ENCODE results near the gene CNOT10. TPM values are rescaled to one million over a fixed set of nuclear protein-coding genes. Genes with fewer than 3 reads are reported as not detected.
"Not testable (repeated sequence)": the region's sequence is repeated elsewhere in the genome, so short reads cannot be mapped to it uniquely, and the experiment has no call there.

Gene CNOT10
- total and polyA plus RNA-seq, 2 experiments from 2014 or later: 22.2 to 30.5 TPM

- no peaks in the 10 kb centered on the region for H3K27me3 ChIP-seq
- no peak for TF ChIP-seq CTCF (IDR thresholded peaks at IDR 0.05; ENCODE audit: low read depth, low read length)
- H3K4me1 ChIP-seq (ENCODE audit: low read depth): peaks cover 13% of the 10 kb centered on the region
- H3K36me3 ChIP-seq: no peaks in the 10 kb centered on the region
- H3K4me3 ChIP-seq: no peak overlapping the region
- H3K27ac ChIP-seq: no peak overlapping the region
- no peak for DNase-seq (ENCODE audit: low read depth in 1 of 2, low spot score in 1 of 2)
- H3K9me3 ChIP-seq (ENCODE audit: low read depth): no peaks in the 10 kb centered on the region
Observed at GRCh38 chr3:32797776-32798175, 112.8 kb downstream of the CNOT10 start.

DNA sequence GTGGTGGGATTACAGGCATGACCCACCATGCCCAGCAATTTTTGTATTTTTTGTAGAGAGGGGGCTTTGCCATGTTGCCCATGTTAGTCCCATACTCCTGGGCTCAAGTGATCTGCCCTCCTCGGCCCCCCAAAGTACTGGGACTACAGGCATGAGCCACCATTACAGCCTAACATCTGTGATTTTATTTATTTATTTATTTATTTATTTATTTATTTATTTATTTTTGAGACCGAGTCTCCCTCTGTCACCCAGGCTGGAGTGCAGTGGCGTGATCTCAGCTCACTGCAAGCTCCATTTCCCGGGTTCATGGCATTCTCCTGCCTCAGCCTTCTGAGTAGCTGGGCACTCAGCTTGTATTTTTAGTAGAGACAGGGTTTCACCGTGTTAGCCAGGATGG is 116.5 kb downstream of the CNOT10 start:
- not testable (repeated sequence) for H3K9me3 ChIP-seq (ENCODE audit: low read depth); H3K4me3 ChIP-seq; H3K27me3 ChIP-seq; DNase-seq (ENCODE audit: low read depth in 1 of 2, low spot score in 1 of 2); H3K36me3 ChIP-seq; H3K4me1 ChIP-seq (ENCODE audit: low read depth); H3K27ac ChIP-seq

DNA sequence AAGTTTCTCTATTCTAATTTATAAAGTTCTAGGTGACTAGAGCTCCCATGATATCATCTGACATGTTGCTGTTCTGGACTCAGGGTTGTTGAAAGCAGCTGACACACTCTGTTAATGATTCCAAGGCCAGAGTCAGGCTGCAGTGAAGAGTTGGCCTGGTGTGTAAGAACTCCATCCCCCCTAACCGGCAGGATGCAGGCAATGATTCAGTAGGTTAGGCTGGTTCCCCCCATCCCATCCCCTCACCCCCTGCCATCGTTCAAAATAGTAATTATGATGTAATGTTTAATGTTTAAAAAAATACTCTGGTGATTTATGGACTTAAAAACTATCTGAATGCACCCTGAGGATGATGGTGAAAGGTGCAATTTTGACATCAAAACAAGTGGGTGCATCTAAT is 128.2 kb downstream of the CNOT10 start:
- no peak for TF ChIP-seq CTCF (IDR thresholded peaks at IDR 0.05; ENCODE audit: low read depth, low read length)
- Histone ChIP-seq H3K4me3 (no peak overlapping the region), H3K27ac (no peak overlapping the region)

GRCh38 chr3:32814361-32814760 is 129.4 kb downstream of the CNOT10 start:
- H3K4me3 ChIP-seq: no peak overlapping the region

More for the DNA sequence above, 128.2 kb downstream of the CNOT10 start:
- Histone ChIP-seq H3K36me3 (no peaks in the 10 kb centered on the region), H3K27me3 (no peaks in the 10 kb centered on the region), H3K9me3 (ENCODE audit: low read depth) (no peaks in the 10 kb centered on the region), H3K4me1 (ENCODE audit: low read depth) (peaks cover 18% of the 10 kb centered on the region)
- DNase-seq (ENCODE audit: low read depth in 1 of 2, low spot score in 1 of 2): peak in 1 of 2 donors; percentile 32

DNA sequence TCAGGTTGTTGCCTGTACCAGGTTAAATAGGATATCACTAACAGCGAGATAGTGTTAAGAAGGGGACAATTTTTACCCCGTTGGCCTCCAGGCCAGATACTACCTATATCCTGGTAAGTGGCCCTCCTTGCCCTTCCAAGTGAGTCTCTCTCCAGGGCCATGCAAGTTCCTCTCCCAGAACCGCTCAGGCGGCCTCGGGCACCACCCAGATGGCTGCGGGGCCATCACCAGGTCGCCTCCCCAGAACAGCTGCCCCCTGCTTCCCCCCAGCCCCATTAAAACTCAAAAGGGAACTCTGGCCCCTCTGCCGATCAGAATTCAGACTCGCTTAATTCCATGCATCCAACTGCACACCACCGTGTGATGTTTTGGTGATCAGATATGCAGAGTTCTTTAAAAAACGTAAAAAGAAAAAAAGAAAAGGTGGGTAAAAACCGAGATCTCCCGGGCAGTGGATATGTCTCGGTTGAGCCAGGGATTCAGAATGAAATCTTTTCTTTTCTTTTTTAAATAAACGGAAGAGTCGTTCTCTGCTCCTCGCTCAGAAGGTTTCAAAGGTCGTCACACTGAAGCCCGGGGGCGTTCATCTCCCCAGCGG is 131.0 kb downstream of the CNOT10 start:
- Histone ChIP-seq H3K36me3 (no peaks in the 10 kb centered on the region), H3K9me3 (ENCODE audit: low read depth) (no peaks in the 10 kb centered on the region), H3K27ac (peak overlapping the region; percentile 87), H3K27me3 (no peaks in the 10 kb centered on the region), H3K4me3 (peak overlapping the region; percentile 48), H3K4me1 (ENCODE audit: low read depth) (peaks cover 27% of the 10 kb centered on the region)
- DNase-seq (ENCODE audit: low read depth in 1 of 2, low spot score in 1 of 2): peak in 1 of 2 donors; percentile 42
- no peak for TF ChIP-seq CTCF (IDR thresholded peaks at IDR 0.05; ENCODE audit: low read depth, low read length)

More at GRCh38 chr3:32814361-32814760, 129.4 kb downstream of the CNOT10 start:
- no peak for DNase-seq (ENCODE audit: low read depth in 1 of 2, low spot score in 1 of 2)
- H3K27me3 ChIP-seq: no peaks in the 10 kb centered on the region
- TF ChIP-seq CTCF (IDR thresholded peaks at IDR 0.05; ENCODE audit: low read depth, low read length): no peak
- no peaks in the 10 kb centered on the region for H3K36me3 ChIP-seq
- no peak overlapping the region for H3K27ac ChIP-seq
- no peaks in the 10 kb centered on the region for H3K9me3 ChIP-seq (ENCODE audit: low read depth)
- peaks cover 18% of the 10 kb centered on the region for H3K4me1 ChIP-seq (ENCODE audit: low read depth)

DNA sequence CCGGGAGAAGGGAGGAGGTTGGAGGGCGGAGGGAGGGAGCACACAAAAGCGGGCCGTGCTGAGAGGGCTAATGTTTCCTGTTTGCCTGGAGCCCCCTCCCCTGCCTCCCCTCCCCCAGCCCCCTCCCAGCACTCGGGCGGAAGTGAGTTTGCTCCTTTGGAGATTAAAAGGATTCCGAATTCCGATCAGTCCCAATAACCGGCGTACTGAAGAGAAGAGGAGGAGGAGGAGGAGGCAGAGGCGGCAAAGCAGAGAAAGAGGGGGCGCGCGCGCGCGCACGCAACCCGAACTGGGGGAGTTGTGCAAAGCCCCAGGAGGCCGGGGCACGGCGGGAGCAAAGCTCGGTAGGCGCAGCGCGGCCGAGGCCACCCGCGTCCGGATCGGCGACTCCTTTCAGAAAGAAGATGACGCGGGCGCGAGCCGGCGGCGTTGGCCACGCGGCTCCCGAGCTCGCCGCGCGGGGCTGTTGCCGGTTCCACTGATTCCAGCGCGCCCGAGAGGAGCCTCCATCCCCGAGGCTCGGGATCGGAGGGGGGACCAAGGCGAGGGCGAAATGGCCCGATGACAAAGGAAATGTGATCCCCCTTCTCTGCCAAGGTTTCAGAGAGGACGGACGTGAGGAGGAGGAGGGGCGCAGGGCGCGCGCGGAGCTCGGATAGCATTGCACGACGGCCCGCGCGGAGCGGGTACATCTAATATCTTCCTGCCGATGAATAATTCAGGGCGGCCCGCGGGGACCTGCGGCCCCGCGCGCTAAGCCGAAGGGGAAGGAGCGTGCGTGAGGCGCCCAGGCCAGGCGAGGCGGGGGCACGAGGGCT is 131.7 kb downstream of the CNOT10 start:
- peaks cover 32% of the 10 kb centered on the region for H3K4me1 ChIP-seq (ENCODE audit: low read depth)
- H3K36me3 ChIP-seq: no peaks in the 10 kb centered on the region
- TF ChIP-seq CTCF (IDR thresholded peaks at IDR 0.05; ENCODE audit: low read depth, low read length): no peak
- no peaks in the 10 kb centered on the region for H3K27me3 ChIP-seq
- no peaks in the 10 kb centered on the region for H3K9me3 ChIP-seq (ENCODE audit: low read depth)
- peak overlapping the region; percentile 87 for H3K27ac ChIP-seq
- H3K4me3 ChIP-seq: peak overlapping the region; percentile 48
- peak; percentile 19 to 82 for DNase-seq (ENCODE audit: low read depth in 1 of 2, low spot score in 1 of 2)
